Body of pancreas (tissue), 4 donors: ENCODE measurements around the gene RACK1. TPM values are rescaled to one million over a fixed set of nuclear protein-coding genes. Genes with fewer than 3 reads are reported as not detected.

Experiments
- ATAC-seq: fragments of 150-250 bp; one replicate; pipeline ENCODE4 v1.9.1; 2016
- DNase-seq, 4 donors: peaks; one replicate each; pipeline ENCODE4 v3.0.0-alpha.2; 2019
- H3K27ac ChIP-seq, 4 donors: fragments of 200-600 bp; sonication (generic); 1 replicate in 3 of 4; 2 replicates in 1 of 4; pipeline versions ENCODE4 v1.5.1 to v1.6.1; 2016 to 2019; ENCODE audit warnings: mild to moderate bottlenecking in 1 of 4, mixed read lengths in 1 of 4, moderate library complexity in 1 of 4
- H3K27me3 ChIP-seq, 2 donors: fragments of 200-600 bp; sonication (generic); one replicate each; pipeline ENCODE4 v1.6.0; 2016; ENCODE audit warnings: mild to moderate bottlenecking in 1 of 2
- H3K36me3 ChIP-seq, 2 donors: fragments of 200-600 bp; sonication (generic); replicated peaks in 1 of 2; 2 replicates each; pipeline ENCODE4 v1.5.1; 2016; ENCODE audit warnings: low read depth in 2 of 2; ENCODE audit not compliant: insufficient read depth in 1 of 2
- H3K4me1 ChIP-seq: fragments of 200-600 bp; sonication (generic); one replicate; pipeline ENCODE4 v1.6.0; 2016
- H3K4me3 ChIP-seq, 2 donors: fragments of 200-600 bp; sonication (generic); 1 replicate in 1 of 2; 2 replicates in 1 of 2; pipeline ENCODE4 v1.5.1; 2016 to 2019
- H3K9me3 ChIP-seq, 3 donors: fragments of 200-600 bp; sonication (generic); 1 replicate in 2 of 3; 2 replicates in 1 of 3; pipeline ENCODE4 v1.5.1; 2016
- CTCF ChIP-seq, 7 experiments: fragments of 450-650 bp in 4 of 7; fragments of 200-600 bp in 3 of 7; sonication (generic) in 3 of 7; IDR thresholded peaks; one replicate each; pipeline ENCODE4 v1.5.1; 2016 to 2019; ENCODE audit warnings: antibody characterized with exemption in 7 of 7
- POLR2A ChIP-seq, 3 donors: fragments of 450-650 bp; IDR thresholded peaks; one replicate each; pipeline ENCODE4 v1.6.1; 2016; ENCODE audit warnings: antibody characterized with exemption in 3 of 3, mild to moderate bottlenecking in 2 of 3
- WGBS, 2 donors: methylation state at CpG; one replicate each; pipeline ENCODE4 v1.1.5; 2017; 5-methylcytosine and 5-hydroxymethylcytosine counted together
- intact Hi-C: fragments of 100-400 bp; cut with DNase I; formaldehyde crosslinking; loops from one replicate; pipeline ENCODE4 v1.15.1; 2023
- total RNA-seq, 2 donors: library from RNA; depleted of rRNA; stranded (reverse); fragments of >200 nt; gene quantifications; one replicate each; pipeline ENCODE4 v1.1.0, GENCODE V29; 2016

RACK1 gene
- total RNA-seq, 2 donors from 2014 or later, result 1,136 to 1,977 TPM

- Histone ChIP-seq H3K9me3 (no peaks in the 10 kb centered on the region), H3K27me3 (no peaks in the 10 kb centered on the region), H3K4me1 (peaks cover 3% of the 10 kb centered on the region), H3K4me3 (no peak overlapping the region), H3K36me3 (peaks cover 0 to 6% of the 10 kb centered on the region in 2 donors), H3K27ac (no peak overlapping the region)
- 88 to 90% methylated on average over 6 of the region's 6 CpGs for WGBS, 2 donors
- TF ChIP-seq CTCF (IDR thresholded peaks at IDR 0.05) (no peak), POLR2A (IDR thresholded peaks at IDR 0.05) (no peak)
- intact Hi-C loops, result no loop called here
- ATAC-seq (no peak), DNase-seq (no peak)
Measured at GRCh38 chr5:181230551-181230950, 13.2 kb downstream of the RACK1 start.

GRCh38 chr5:181229996-181230395, 13.7 kb downstream of the RACK1 start:
- 93 to 94% methylated on average over 13 of the region's 13 CpGs for WGBS, 2 donors
- no peak for DNase-seq
- Histone ChIP-seq H3K9me3 (no peaks in the 10 kb centered on the region), H3K4me1 (peaks cover 9% of the 10 kb centered on the region), H3K27me3 (no peaks in the 10 kb centered on the region), H3K4me3 (no peak overlapping the region), H3K27ac (no peak overlapping the region), H3K36me3 (peaks cover 0 to 6% of the 10 kb centered on the region in 2 donors)
- intact Hi-C loops, result no loop called here
- no peak for ATAC-seq
- TF ChIP-seq CTCF (IDR thresholded peaks at IDR 0.05), result no peak
- TF ChIP-seq POLR2A (IDR thresholded peaks at IDR 0.05), result no peak

- 68 to 69% methylated on average over 18 to 21 of the region's 22 CpGs for WGBS, 2 donors
- ATAC-seq (no peak), DNase-seq (no peak)
- H3K9me3 ChIP-seq, result no peaks in the 10 kb centered on the region
- H3K27ac ChIP-seq, result peak overlapping the region in 3 of 4 donors; percentile 95 to 97 (median 97)
- peaks cover 30% of the 10 kb centered on the region for H3K4me1 ChIP-seq
- no peaks in the 10 kb centered on the region for H3K27me3 ChIP-seq
- peak overlapping the region in 1 of 2 donors; percentile 89 for H3K4me3 ChIP-seq
- TF ChIP-seq POLR2A (IDR thresholded peaks at IDR 0.05) (no peak), CTCF (IDR thresholded peaks at IDR 0.05) (no peak)
- no peaks in the 10 kb centered on the region for H3K36me3 ChIP-seq
- intact Hi-C loops, result no loop called here
Measured at GRCh38 chr5:181224390-181225229, 19.1 kb downstream of the RACK1 start.

- Histone ChIP-seq H3K9me3 (no peaks in the 10 kb centered on the region), H3K4me3 (peak overlapping the region; percentile 89 to 92), H3K36me3 (no peaks in the 10 kb centered on the region), H3K27me3 (no peaks in the 10 kb centered on the region), H3K4me1 (peaks cover 30% of the 10 kb centered on the region), H3K27ac (peak overlapping the region; percentile 91 to 97 (median 96))
- peak in 3 of 4 donors; percentile 41 to 49 (median 49) for DNase-seq
- ATAC-seq, result no peak
- 1 to 2% methylated on average over 28 to 31 of the region's 31 CpGs for WGBS, 2 donors
- TF ChIP-seq CTCF (IDR thresholded peaks at IDR 0.05) (no peak), POLR2A (IDR thresholded peaks at IDR 0.05) (no peak)
- intact Hi-C loops, result no loop called here
Measured at GRCh38 chr5:181223729-181224389, 19.8 kb downstream of the RACK1 start.
